Glutamatergic neuron (in vitro differentiated cells): ENCODE measurements around the gene SLF2. TPM values are rescaled to one million over a fixed set of nuclear protein-coding genes. Genes with fewer than 3 reads are reported as not detected.
A peak's percentile ranks its signal among the peaks of the same experiment; 100 is the strongest.

Experiments used
- DNase-seq: peaks from one replicate; pipeline ENCODE4 v3.0.0; 2022
- H3K27ac Mint-ChIP-seq: one replicate; pipeline ENCODE4 v1.8.0; 2020; ENCODE audit warnings: mild to moderate bottlenecking, mixed read lengths, inconsistent platforms; ENCODE audit not compliant: unreplicated experiment
- H3K27me3 Mint-ChIP-seq: one replicate; pipeline ENCODE4 v1.8.0; 2020; ENCODE audit warnings: mild to moderate bottlenecking, moderate library complexity, mixed read lengths, inconsistent platforms; ENCODE audit not compliant: unreplicated experiment
- H3K36me3 Mint-ChIP-seq: one replicate; pipeline ENCODE4 v1.8.0; 2020; ENCODE audit warnings: mild to moderate bottlenecking, mixed read lengths, inconsistent platforms; ENCODE audit not compliant: unreplicated experiment
- H3K4me1 Mint-ChIP-seq: one replicate; pipeline ENCODE4 v1.8.0; 2020; ENCODE audit warnings: mild to moderate bottlenecking, low read depth, mixed read lengths, inconsistent platforms; ENCODE audit not compliant: unreplicated experiment
- H3K4me3 Mint-ChIP-seq: one replicate; pipeline ENCODE4 v1.8.0; 2020; ENCODE audit warnings: mild to moderate bottlenecking, mixed read lengths, inconsistent platforms; ENCODE audit not compliant: unreplicated experiment
- H3K9me3 Mint-ChIP-seq: one replicate; pipeline ENCODE4 v1.8.0; 2020; ENCODE audit warnings: mild to moderate bottlenecking, moderate library complexity, mixed read lengths, inconsistent platforms; ENCODE audit not compliant: unreplicated experiment
- total RNA-seq: library from RNA; stranded (reverse); fragmentation: NEBNext Ultra II Directional; extraction: Animal tissue kit (Norgen Biotek cat#: 25700); gene quantifications from one replicate; pipeline ENCODE4 v1.2.1, GENCODE V29; 2021; ENCODE audit not compliant: unreplicated experiment
- TF ChIP-seq, protein P1 (sequence below): fragments of 200-600 bp; sonication (generic); IDR thresholded peaks from one replicate; pipeline ENCODE4 v1.5.0; 2021; ENCODE audit not compliant: partially characterized antibody, unreplicated experiment

The SLF2 gene
- total RNA-seq, 1 donor from 2014 or later, result 35.9 TPM

DNA sequence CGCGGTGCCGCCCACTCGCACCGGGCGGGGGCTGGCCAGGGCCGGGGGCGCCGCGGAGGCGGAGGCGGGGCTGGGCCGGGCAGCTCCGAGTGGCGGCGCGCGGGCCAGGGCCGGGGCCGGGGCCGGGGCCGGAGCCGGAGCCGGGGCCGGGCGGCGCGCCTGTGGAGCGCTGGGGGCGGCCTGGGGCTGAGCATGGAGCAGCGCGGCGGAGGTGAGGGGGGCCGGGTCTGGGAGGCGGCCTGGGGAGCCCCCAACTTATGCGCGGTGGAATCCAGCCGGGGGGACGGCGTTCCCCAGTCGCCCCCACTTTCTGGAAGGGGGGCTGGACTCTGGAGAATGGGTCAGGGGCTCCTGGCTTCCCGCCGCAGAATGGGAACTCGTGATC lies 87.0 kb downstream of the SLF2 start, which contains the start of gene LZTS2:
TSS of gene LZTS2 (plus strand) at position 67 of the 385 bp plus-strand sequence. CDS start 2,731 bp downstream, outside the sequence.
- Mint-ChIP-seq H3K9me3 (peaks cover 12% of the 10 kb centered on the region), H3K36me3 (no peaks in the 10 kb centered on the region), H3K4me1 (peaks cover 14% of the 10 kb centered on the region), H3K27me3 (peaks cover 11% of the 10 kb centered on the region), H3K4me3 (peak within 1 kb of the TSS; percentile 92), H3K27ac (peak within 1 kb of the TSS; percentile 97)
- TF ChIP-seq, protein P1, sequence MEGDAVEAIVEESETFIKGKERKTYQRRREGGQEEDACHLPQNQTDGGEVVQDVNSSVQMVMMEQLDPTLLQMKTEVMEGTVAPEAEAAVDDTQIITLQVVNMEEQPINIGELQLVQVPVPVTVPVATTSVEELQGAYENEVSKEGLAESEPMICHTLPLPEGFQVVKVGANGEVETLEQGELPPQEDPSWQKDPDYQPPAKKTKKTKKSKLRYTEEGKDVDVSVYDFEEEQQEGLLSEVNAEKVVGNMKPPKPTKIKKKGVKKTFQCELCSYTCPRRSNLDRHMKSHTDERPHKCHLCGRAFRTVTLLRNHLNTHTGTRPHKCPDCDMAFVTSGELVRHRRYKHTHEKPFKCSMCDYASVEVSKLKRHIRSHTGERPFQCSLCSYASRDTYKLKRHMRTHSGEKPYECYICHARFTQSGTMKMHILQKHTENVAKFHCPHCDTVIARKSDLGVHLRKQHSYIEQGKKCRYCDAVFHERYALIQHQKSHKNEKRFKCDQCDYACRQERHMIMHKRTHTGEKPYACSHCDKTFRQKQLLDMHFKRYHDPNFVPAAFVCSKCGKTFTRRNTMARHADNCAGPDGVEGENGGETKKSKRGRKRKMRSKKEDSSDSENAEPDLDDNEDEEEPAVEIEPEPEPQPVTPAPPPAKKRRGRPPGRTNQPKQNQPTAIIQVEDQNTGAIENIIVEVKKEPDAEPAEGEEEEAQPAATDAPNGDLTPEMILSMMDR, result no peak
- peak; percentile 59 for DNase-seq

DNA sequence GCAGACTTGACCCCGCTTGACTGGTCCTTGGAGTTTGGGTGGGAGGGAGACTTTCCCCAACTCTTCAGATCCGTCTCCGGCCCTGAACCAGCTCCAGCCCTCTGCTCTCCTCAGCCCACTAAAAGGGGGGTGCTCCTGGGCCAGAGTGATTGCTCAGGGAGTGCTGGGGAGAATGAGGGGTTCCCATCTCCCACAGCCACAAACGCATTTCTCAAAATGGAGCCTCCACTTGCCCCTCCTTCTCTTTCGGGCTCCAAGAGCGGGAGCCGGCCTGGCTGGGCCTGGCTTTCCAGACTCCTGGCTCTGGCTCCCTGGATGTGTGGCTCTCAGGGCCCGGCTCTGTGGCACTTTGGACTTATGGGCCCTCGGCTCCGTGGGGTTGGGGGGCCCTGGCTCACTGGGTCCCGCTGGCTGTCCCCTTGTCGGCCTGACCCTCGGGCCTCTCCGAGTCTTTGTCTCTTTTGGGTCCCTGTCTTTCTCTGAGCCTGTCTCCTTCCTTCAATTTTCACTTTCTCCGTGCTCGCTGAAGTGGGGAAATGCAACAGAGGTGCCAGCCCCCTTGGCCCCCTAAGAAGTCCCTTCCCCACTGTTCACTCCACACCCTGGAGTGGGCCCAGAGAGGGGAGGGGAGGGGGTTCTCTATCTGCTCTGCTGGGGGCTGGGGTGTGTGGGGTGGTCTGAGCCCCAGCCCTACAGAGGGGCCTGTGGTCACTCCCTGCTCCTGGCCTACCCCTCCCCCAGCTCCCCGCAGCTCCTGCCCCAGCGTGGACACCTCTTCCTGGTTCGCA lies 87.6 kb downstream of the SLF2 start:
- peak overlapping the region; percentile 89 for H3K4me3 Mint-ChIP-seq
- H3K36me3 Mint-ChIP-seq, result no peaks in the 10 kb centered on the region
- peaks cover 11% of the 10 kb centered on the region for H3K27me3 Mint-ChIP-seq
- peaks cover 13% of the 10 kb centered on the region for H3K4me1 Mint-ChIP-seq
- DNase-seq, result no peak
- TF ChIP-seq, protein P1, result no peak
- peaks cover 12% of the 10 kb centered on the region for H3K9me3 Mint-ChIP-seq
- H3K27ac Mint-ChIP-seq, result peak overlapping the region; percentile 92

DNA sequence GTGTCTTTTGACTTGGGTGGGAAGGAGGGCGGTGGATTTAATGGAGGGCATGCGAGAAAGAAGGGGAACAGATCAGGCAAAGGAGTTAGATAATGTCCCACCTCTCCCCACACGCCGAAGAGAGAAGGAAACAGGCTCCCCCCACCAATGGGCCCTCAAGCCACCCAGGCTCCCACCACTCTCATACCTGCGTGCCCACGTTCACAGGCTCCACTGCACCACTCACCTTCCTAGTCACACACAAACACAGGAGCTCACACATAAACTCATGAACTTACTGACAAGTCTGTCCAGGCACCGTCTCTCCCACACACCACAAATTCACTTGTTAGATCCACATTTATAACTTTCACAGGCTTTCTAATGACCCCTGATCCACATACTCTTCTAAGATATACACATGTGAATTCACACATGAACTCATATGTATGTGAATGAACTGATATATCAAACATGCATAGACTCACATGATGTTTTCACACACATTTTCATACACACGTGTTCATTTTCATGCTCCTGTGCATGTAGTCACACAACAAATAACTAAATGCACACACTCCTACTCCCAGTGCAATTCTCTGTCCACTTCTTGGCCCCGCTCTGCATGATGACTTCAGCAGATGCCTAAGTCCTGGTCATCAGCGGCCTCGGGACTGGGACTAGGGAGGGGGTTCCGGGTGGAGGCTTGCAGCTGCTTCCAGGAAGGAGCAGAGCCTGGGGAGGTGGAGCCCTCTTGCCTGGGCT lies 88.3 kb downstream of the SLF2 start:
- Mint-ChIP-seq H3K4me3 (peak overlapping the region; percentile 89), H3K36me3 (no peaks in the 10 kb centered on the region), H3K27me3 (peaks cover 11% of the 10 kb centered on the region), H3K27ac (peak overlapping the region; percentile 77), H3K9me3 (peaks cover 12% of the 10 kb centered on the region), H3K4me1 (peaks cover 13% of the 10 kb centered on the region)
- DNase-seq, result no peak
- TF ChIP-seq, protein P1, result no peak

DNA sequence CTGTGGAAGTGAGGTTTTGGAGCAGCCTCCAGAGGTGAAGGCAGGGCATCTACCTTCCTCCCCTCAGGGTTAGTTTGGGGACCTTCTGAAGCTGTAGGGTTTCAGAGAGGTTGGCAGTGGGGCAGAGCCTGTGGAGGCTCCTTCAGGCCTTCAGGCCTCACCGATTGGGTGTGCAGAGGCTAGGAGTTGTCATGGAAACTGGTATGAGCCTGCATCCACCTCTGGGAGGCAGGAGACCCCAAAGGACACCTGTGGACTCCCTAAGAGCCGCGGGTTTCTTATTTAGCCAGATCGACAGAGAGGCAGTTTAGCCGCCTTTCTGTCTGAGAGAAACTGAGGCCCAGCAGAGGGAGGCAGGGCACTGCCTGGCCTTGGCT lies 88.9 kb downstream of the SLF2 start:
- H3K4me1 Mint-ChIP-seq, result peaks cover 13% of the 10 kb centered on the region
- peaks cover 11% of the 10 kb centered on the region for H3K27me3 Mint-ChIP-seq
- peaks cover 14% of the 10 kb centered on the region for H3K9me3 Mint-ChIP-seq
- no peak for DNase-seq
- no peak overlapping the region for H3K27ac Mint-ChIP-seq
- H3K36me3 Mint-ChIP-seq, result no peaks in the 10 kb centered on the region
- peak overlapping the region; percentile 89 for H3K4me3 Mint-ChIP-seq
- TF ChIP-seq, protein P1, result no peak

DNA sequence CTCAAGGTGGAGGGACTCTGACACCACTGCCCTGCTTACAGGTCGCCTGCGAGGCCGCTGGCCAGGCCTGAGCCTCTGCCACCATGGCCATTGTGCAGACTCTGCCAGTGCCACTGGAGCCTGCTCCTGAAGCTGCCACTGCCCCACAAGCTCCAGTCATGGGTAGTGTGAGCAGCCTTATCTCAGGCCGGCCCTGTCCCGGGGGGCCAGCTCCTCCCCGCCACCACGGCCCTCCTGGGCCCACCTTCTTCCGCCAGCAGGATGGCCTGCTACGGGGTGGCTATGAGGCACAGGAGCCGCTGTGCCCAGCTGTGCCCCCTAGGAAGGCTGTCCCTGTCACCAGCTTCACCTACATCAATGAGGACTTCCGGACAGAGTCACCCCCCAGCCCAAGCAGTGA lies 89.7 kb downstream of the SLF2 start:
- Mint-ChIP-seq H3K4me3 (no peak overlapping the region), H3K4me1 (peaks cover 13% of the 10 kb centered on the region), H3K36me3 (no peaks in the 10 kb centered on the region), H3K9me3 (peaks cover 14% of the 10 kb centered on the region), H3K27me3 (peaks cover 11% of the 10 kb centered on the region), H3K27ac (no peak overlapping the region)
- TF ChIP-seq, protein P1, result no peak
- DNase-seq, result no peak
